Tibial artery (tissue), 4 donors: Measurements from ENCODE around the gene ZNF277.

Experiments used
- DNase-seq, 2 donors: peaks; one replicate each; pipeline ENCODE4 v3.0.0-alpha.2; 2019
- H3K27ac ChIP-seq, 2 donors: fragments of 200-600 bp; sonication (generic) in 1 of 2; 1 replicate in 1 of 2; 2 replicates in 1 of 2; pipeline ENCODE4 v1.5.1; 2018 to 2019; ENCODE audit warnings: mild to moderate bottlenecking in 1 of 2
- H3K27me3 ChIP-seq, 2 donors: fragments of 200-600 bp; sonication (generic) in 1 of 2; one replicate each; pipeline versions ENCODE4 v1.5.1 to v1.6.0; 2016 to 2019
- H3K36me3 ChIP-seq, 3 donors: fragments of 200-600 bp; sonication (generic) in 2 of 3; one replicate each; pipeline ENCODE4 v1.5.1; 2016 to 2019; ENCODE audit warnings: mild to moderate bottlenecking in 2 of 3
- H3K4me1 ChIP-seq, 4 donors: fragments of 200-600 bp; sonication (generic) in 2 of 4; 1 replicate in 3 of 4; 2 replicates in 1 of 4; pipeline ENCODE4 v1.5.1; 2016 to 2019
- H3K4me3 ChIP-seq, 2 donors: fragments of 200-600 bp; sonication (generic) in 1 of 2; 1 replicate in 1 of 2; 2 replicates in 1 of 2; pipeline ENCODE4 v1.5.1; 2018 to 2019; ENCODE audit warnings: mild to moderate bottlenecking in 2 of 2
- H3K9me3 ChIP-seq, 3 donors: fragments of 200-600 bp; sonication (generic) in 1 of 3; one replicate each; pipeline ENCODE4 v1.5.1; 2016 to 2019
- intact Hi-C: fragments of 100-400 bp; cut with DNase I; formaldehyde crosslinking; loops from one replicate; pipeline ENCODE4 v1.15.0; 2023; ENCODE audit warnings: low total_unique reads
- TF ChIP-seq, protein P1 (sequence below), 2 experiments: fragments of 200-600 bp in 1 of 2; fragments of 450-650 bp in 1 of 2; IDR thresholded peaks; one replicate each; pipeline ENCODE4 v1.5.1; 2017 to 2019; ENCODE audit warnings: antibody characterized with exemption in 2 of 2, mild to moderate bottlenecking in 1 of 2, moderate library complexity in 1 of 2

Gene ZNF277

GRCh38 chr7:112199672-112200071 is 6.8 kb upstream of the ZNF277 start:
- intact Hi-C loops = loop anchor here (10.0 kb wide), 1 partner anchor 295 kb away; no protein-coding TSS in a partner anchor
- peaks cover 0 to 9% (median 0%) of the 10 kb centered on the region in 4 donors for H3K4me1 ChIP-seq
- no peaks in the 10 kb centered on the region for H3K36me3 ChIP-seq
- H3K9me3 ChIP-seq = no peaks in the 10 kb centered on the region
- DNase-seq = no peak
- no peaks in the 10 kb centered on the region for H3K27me3 ChIP-seq
- H3K4me3 ChIP-seq = no peak overlapping the region
- no peak overlapping the region for H3K27ac ChIP-seq
- TF ChIP-seq, protein P1, sequence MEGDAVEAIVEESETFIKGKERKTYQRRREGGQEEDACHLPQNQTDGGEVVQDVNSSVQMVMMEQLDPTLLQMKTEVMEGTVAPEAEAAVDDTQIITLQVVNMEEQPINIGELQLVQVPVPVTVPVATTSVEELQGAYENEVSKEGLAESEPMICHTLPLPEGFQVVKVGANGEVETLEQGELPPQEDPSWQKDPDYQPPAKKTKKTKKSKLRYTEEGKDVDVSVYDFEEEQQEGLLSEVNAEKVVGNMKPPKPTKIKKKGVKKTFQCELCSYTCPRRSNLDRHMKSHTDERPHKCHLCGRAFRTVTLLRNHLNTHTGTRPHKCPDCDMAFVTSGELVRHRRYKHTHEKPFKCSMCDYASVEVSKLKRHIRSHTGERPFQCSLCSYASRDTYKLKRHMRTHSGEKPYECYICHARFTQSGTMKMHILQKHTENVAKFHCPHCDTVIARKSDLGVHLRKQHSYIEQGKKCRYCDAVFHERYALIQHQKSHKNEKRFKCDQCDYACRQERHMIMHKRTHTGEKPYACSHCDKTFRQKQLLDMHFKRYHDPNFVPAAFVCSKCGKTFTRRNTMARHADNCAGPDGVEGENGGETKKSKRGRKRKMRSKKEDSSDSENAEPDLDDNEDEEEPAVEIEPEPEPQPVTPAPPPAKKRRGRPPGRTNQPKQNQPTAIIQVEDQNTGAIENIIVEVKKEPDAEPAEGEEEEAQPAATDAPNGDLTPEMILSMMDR (IDR thresholded peaks at IDR 0.05) = no peak

DNA sequence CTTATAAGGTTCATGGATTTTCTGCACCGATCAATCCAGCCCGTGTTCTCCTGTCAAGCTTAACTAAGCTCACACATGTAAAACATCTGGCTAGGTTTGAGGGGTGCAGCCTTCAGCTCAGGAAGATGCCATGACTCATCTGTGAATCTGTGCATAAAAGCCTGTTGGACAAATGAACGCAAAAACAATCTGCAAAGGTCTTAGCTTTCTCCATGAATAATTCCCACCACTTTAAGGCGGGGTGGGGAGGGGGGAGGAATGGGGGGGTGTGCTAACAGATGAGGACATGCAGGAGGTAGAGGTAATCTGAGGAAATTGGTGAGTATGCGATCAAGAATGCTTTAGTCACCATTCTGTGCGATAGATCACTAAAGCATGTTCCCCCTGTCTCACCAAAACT is 5.1 kb upstream of the ZNF277 start:
- Histone ChIP-seq H3K4me1 (peaks cover 0 to 16% (median 0%) of the 10 kb centered on the region in 4 donors), H3K4me3 (no peak overlapping the region), H3K27ac (no peak overlapping the region), H3K9me3 (no peaks in the 10 kb centered on the region), H3K36me3 (no peaks in the 10 kb centered on the region), H3K27me3 (no peaks in the 10 kb centered on the region)
- intact Hi-C loops = loop anchor here (10.0 kb wide), 1 partner anchor 293 kb away; no protein-coding TSS in a partner anchor
- TF ChIP-seq, protein P1 (IDR thresholded peaks at IDR 0.05) = no peak
- no peak for DNase-seq

DNA sequence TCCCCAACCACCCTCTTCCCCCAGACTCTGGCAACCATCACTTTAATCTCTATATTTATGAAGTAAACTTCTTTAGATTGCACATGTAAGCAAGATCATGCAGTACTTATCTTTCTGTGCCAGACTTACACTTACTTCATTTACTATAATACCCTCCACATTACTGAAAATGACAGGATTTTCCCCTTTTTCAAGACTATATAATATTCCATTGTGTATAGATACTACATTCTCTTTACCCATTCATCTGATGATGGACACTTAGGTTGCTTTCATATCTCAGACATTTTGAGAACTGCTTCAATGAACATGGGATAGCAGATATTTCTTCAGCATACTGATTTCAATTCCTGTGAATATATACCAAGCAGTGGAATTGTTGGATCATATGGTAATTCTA is 4.7 kb upstream of the ZNF277 start:
- intact Hi-C loops = loop anchor here (10.0 kb wide), 1 partner anchor 293 kb away; no protein-coding TSS in a partner anchor
- Histone ChIP-seq H3K4me3 (no peak overlapping the region), H3K36me3 (no peaks in the 10 kb centered on the region), H3K27me3 (no peaks in the 10 kb centered on the region), H3K4me1 (peaks cover 0 to 16% (median 0%) of the 10 kb centered on the region in 4 donors), H3K27ac (no peak overlapping the region), H3K9me3 (no peaks in the 10 kb centered on the region)
- no peak for DNase-seq
- TF ChIP-seq, protein P1 (IDR thresholded peaks at IDR 0.05) = no peak

GRCh38 chr7:112202816-112203215 is 3.7 kb upstream of the ZNF277 start:
- peaks cover 0 to 23% (median 4%) of the 10 kb centered on the region in 4 donors for H3K4me1 ChIP-seq
- TF ChIP-seq, protein P1 (IDR thresholded peaks at IDR 0.05) = no peak
- H3K27ac ChIP-seq = no peak overlapping the region
- intact Hi-C loops = loop anchor here (10.0 kb wide), 1 partner anchor 292 kb away; no protein-coding TSS in a partner anchor
- peak in 1 of 2 donors; percentile 28 for DNase-seq
- no peak overlapping the region for H3K4me3 ChIP-seq
- no peaks in the 10 kb centered on the region for H3K9me3 ChIP-seq
- H3K27me3 ChIP-seq = no peaks in the 10 kb centered on the region
- H3K36me3 ChIP-seq = no peaks in the 10 kb centered on the region

DNA sequence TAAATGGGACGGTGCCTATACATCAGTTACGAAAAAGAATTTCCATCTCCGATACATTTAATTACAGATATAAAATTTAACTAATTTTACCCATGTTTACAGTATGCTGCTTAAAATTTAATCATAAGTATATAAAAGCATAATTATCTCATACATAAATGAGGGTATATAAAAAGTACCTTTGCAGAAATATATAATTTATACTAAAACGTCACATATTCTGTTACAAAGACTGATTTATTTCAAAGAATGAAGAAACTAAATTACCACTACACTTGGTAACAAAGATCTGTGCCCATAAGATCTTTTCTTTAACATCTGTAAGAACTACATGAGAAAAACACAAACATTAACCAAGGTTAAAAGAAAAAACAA is 3.1 kb upstream of the ZNF277 start:
- no peak overlapping the region for H3K4me3 ChIP-seq

More for the DNA sequence above, 3.1 kb upstream of the ZNF277 start:
- no peaks in the 10 kb centered on the region for H3K9me3 ChIP-seq
- H3K27me3 ChIP-seq = no peaks in the 10 kb centered on the region
- H3K4me1 ChIP-seq = peaks cover 0 to 26% (median 4%) of the 10 kb centered on the region in 4 donors
- TF ChIP-seq, protein P1 (IDR thresholded peaks at IDR 0.05) = no peak
- no peak for DNase-seq
- H3K36me3 ChIP-seq = no peaks in the 10 kb centered on the region
- no peak overlapping the region for H3K27ac ChIP-seq
- intact Hi-C loops = loop anchor here (10.0 kb wide), 1 partner anchor 291 kb away; no protein-coding TSS in a partner anchor
